Astrocyte of the spinal cord (primary cell): ENCODE measurements around the gene RGS10.

Experiments used
- DNase-seq: peaks from one replicate; pipeline ENCODE4 v3.0.0; 2011; ENCODE audit warnings: low read depth, low spot score
- H3K4me3 ChIP-seq: 2 replicates; pipeline ENCODE4 v1.5.1; 2011; ENCODE audit warnings: low read depth, mild to moderate bottlenecking, low read length, moderate library complexity
- CTCF ChIP-seq: IDR thresholded peaks from 2 replicates; pipeline ENCODE4 v1.5.1; 2012; ENCODE audit warnings: low read depth, mild to moderate bottlenecking, low read length, inconsistent platforms
- in situ Hi-C: cut with HindIII; loops from 2 replicates; pipeline ENCODE4 v1.10.0; 2017; ENCODE audit warnings: low sequenced_read_pairs

RGS10 gene

DNA sequence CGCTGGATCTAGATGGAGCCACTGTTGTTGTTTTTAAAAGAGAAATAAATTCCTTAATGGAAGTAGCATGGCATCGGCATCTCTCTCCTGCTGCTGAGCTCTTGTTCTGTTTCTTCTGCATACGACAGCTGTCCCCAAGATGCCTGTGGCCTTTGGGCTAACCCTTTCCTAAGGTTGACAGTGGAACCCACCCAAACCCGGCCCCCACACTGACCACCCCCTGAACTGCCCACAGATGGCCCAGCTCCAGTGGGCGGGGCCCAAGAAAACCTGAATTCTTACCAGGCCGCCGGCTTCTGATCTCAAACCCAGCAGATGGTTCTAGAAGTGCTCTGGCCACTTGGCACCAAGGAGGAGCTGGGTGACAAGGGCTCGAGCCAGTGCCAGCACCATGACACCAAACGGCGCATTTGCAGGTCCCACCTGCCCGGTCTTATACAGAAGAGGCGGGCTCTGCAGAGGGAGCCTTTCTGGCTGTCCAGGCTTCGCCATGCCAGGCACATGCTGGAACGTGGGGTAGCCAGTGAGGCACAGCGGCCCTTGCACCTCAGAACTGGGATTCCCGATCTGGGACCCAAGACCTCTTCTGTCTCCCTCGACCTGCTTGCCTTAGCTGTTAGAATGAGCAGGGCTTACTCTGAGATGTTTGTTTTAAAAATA, 82.7 kb downstream of the RGS10 start:
- DNase-seq = no peak
- no peak overlapping the region for H3K4me3 ChIP-seq
- TF ChIP-seq CTCF = no peak
- in situ Hi-C loops = no loop called here

GRCh38 chr10:119457966-119458766, 84.4 kb downstream of the RGS10 start:
- peak; percentile 4 for TF ChIP-seq CTCF
- in situ Hi-C loops = no loop called here
- DNase-seq = no peak
- H3K4me3 ChIP-seq = no peak overlapping the region

GRCh38 chr10:119456435-119456810, 86.1 kb downstream of the RGS10 start:
- no peak overlapping the region for H3K4me3 ChIP-seq
- in situ Hi-C loops = no loop called here
- DNase-seq = no peak
- TF ChIP-seq CTCF = no peak

DNA sequence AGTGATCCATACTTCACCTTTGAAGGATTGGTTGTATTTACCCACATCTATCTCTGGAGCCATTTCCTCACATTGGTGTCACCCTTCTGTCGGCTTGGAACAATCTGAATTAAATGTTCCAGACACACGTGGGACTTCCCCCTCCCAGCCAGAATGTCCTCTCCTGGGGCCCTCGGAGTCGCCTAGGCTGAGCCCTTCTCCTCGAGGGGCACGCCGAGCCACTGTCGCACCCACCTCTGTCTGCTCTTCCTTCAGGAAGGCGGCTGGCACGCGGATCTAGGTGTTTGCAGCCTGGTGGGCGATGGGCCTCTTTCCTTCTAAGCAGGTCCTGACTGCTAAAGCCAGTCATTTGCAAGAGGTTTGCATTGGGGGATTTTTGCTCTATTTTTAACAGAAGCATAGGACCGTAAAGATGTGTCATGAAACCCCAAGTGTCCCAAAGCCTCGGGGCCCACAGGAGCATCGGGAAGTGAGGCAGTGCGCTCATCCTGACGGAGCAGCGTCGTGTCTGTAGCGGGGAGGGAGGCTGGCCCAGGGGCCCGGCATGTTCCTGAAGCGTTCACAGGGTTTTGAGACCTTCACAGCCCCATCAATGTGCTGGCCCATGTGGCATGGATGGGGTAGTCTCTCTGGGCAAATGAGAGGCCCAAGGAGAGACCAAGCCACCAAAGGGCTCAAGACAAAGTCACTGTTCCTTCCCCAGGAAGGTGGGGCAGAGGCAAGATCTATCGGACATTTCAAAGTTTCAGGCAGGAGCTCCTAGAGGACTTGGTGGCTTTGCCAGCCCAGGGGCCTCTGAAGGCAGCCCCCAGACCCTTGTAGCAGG, 86.7 kb downstream of the RGS10 start:
- no peak for TF ChIP-seq CTCF
- DNase-seq = no peak
- in situ Hi-C loops = no loop called here
- H3K4me3 ChIP-seq = no peak overlapping the region

- DNase-seq = no peak
- no peak overlapping the region for H3K4me3 ChIP-seq
- in situ Hi-C loops = no loop called here
- no peak for TF ChIP-seq CTCF
Observed at GRCh38 chr10:119454990-119455389, 87.5 kb downstream of the RGS10 start.

- in situ Hi-C loops = no loop called here
- no peak overlapping the region for H3K4me3 ChIP-seq
- TF ChIP-seq CTCF = no peak
- DNase-seq = no peak
Observed at GRCh38 chr10:119454316-119454715, 88.2 kb downstream of the RGS10 start.
